Right renal pelvis (tissue), 4 donors: ENCODE measurements around the gene MAP3K1. TPM values are rescaled to one million over a fixed set of nuclear protein-coding genes. Genes with fewer than 3 reads are reported as not detected.
"Not testable (repeated sequence)": the region's sequence is repeated elsewhere in the genome, so short reads cannot be mapped to it uniquely, and the experiment has no call there.

Experiments
- DNase-seq, 4 donors: peaks; one replicate each; pipeline ENCODE4 v3.0.0-alpha.2; 2013; ENCODE audit warnings: low read depth in 4 of 4, low spot score in 3 of 4, missing footprints in 1 of 4
- polyA plus RNA-seq, 4 donors: library from polyadenylated mRNA; unstranded; fragments of 120-200 nt; gene quantifications; one replicate each; pipeline ENCODE4 v1.2.1, GENCODE V29; 2013; ENCODE audit not compliant: insufficient read length in 4 of 4

MAP3K1 gene
- polyA plus RNA-seq, 4 donors, result 79.3 to 94.1 (median 89.2) TPM

- no peak for DNase-seq
Measured at GRCh38 chr5:56815658-56816545, 553 bp downstream of the MAP3K1 start.

- peak in 1 of 4 donors; percentile 67 for DNase-seq
Measured at GRCh38 chr5:56816546-56817081, 1.3 kb downstream of the MAP3K1 start.

- DNase-seq, result no peak
Measured at GRCh38 chr5:56817263-56818014, 2.1 kb downstream of the MAP3K1 start.

GRCh38 chr5:56818450-56819037 lies 3.2 kb downstream of the MAP3K1 start:
- DNase-seq, result no peak

GRCh38 chr5:56819060-56819881 lies 3.9 kb downstream of the MAP3K1 start:
- DNase-seq, result no peak

GRCh38 chr5:56821868-56822267 lies 6.5 kb downstream of the MAP3K1 start:
- DNase-seq, result not testable (repeated sequence)

GRCh38 chr5:56822981-56823380 lies 7.6 kb downstream of the MAP3K1 start:
- no peak for DNase-seq

- DNase-seq, result no peak
Measured at GRCh38 chr5:56824019-56824418, 8.7 kb downstream of the MAP3K1 start.

GRCh38 chr5:56825222-56825824 lies 10.0 kb downstream of the MAP3K1 start:
- DNase-seq, result no peak

GRCh38 chr5:56827049-56827448 lies 11.7 kb downstream of the MAP3K1 start:
- no peak for DNase-seq

GRCh38 chr5:56827924-56828323 lies 12.6 kb downstream of the MAP3K1 start:
- DNase-seq, result no peak

- DNase-seq, result no peak
Measured at GRCh38 chr5:56829137-56829908, 14.0 kb downstream of the MAP3K1 start.

- DNase-seq, result no peak
Measured at GRCh38 chr5:56831773-56832172, 16.4 kb downstream of the MAP3K1 start.

- no peak for DNase-seq
Measured at GRCh38 chr5:56833325-56833724, 18.0 kb downstream of the MAP3K1 start.

GRCh38 chr5:56837381-56837780 lies 22.0 kb downstream of the MAP3K1 start:
- DNase-seq, result no peak

GRCh38 chr5:56837956-56838355 lies 22.6 kb downstream of the MAP3K1 start:
- no peak for DNase-seq

- no peak for DNase-seq
Measured at GRCh38 chr5:56838409-56839039, 23.2 kb downstream of the MAP3K1 start.

- DNase-seq, result no peak
Measured at GRCh38 chr5:56839062-56839461, 23.7 kb downstream of the MAP3K1 start.

- DNase-seq, result no peak
Measured at GRCh38 chr5:56840597-56840996, 25.2 kb downstream of the MAP3K1 start.
